ENCODE data around the gene U2AF2. TPM values are rescaled to one million over a fixed set of nuclear protein-coding genes. Genes with fewer than 3 reads are reported as not detected.

U2AF2 gene
- total RNA-seq, 1 experiment from 2014 or later = 289 TPM

GRCh38 chr19:55678121-55678671 is 23.4 kb downstream of the U2AF2 start:
- Histone ChIP-seq H3K36me3 (ENCODE audit: control insufficient read depth, insufficient read depth, low read length) (peaks cover 5% of the 10 kb centered on the region; the same call in 1 of the 2 replicates), H3K9me3 (no peaks in the 10 kb centered on the region), H3K27me3 (replicated peaks; ENCODE audit: control insufficient read depth, insufficient read depth, low read length) (no peaks in the 10 kb centered on the region), H3K4me1 (peaks cover 34% of the 10 kb centered on the region), H3K4me3 (ENCODE audit: low read depth, low read length) (no peak overlapping the region)
- H3K4me3 Mint-ChIP-seq (ENCODE audit: unreplicated experiment) = no peak overlapping the region
- no peaks in the 10 kb centered on the region for H3K9me3 Mint-ChIP-seq (ENCODE audit: unreplicated experiment)
- H3K36me3 Mint-ChIP-seq (ENCODE audit: insufficient read depth, unreplicated experiment) = peaks cover 84% of the 10 kb centered on the region
- H3K4me1 Mint-ChIP-seq (ENCODE audit: low read depth, unreplicated experiment) = peaks cover 33% of the 10 kb centered on the region
- TF ChIP-seq CTCF (IDR thresholded peaks at IDR 0.05; ENCODE audit: insufficient read depth in 1 of 2, low read depth in 1 of 2, low read length in 1 of 2, severe bottlenecking in 1 of 2, unreplicated experiment in 1 of 2) = no peak
- H3K27ac Mint-ChIP-seq (ENCODE audit: unreplicated experiment) = peak overlapping the region; percentile 75
- no peaks in the 10 kb centered on the region for H3K27me3 Mint-ChIP-seq (ENCODE audit: insufficient read depth, unreplicated experiment)
- DNase-seq = no peak
- BruUV-seq (replicated peaks) = no TSS peak
- ChIA-PET POLR2A (no interaction called here), CTCF (no interaction called here)
- intact Hi-C loops (cut with micrococcal nuclease; ENCODE audit: unreplicated experiment) = no loop called here

GRCh38 chr19:55679343-55680257 is 24.8 kb downstream of the U2AF2 start:
- ChIA-PET POLR2A (no interaction called here), CTCF (no interaction called here)
- Histone ChIP-seq H3K27me3 (replicated peaks; ENCODE audit: control insufficient read depth, insufficient read depth, low read length) (no peaks in the 10 kb centered on the region), H3K4me1 (peaks cover 37% of the 10 kb centered on the region), H3K9me3 (no peaks in the 10 kb centered on the region), H3K36me3 (ENCODE audit: control insufficient read depth, insufficient read depth, low read length) (0 out of 2 replicates have a peak, but pooled peaks cover 2% of the 10 kb centered on the region), H3K4me3 (ENCODE audit: low read depth, low read length) (no peak overlapping the region)
- peaks cover 26% of the 10 kb centered on the region for H3K4me1 Mint-ChIP-seq (ENCODE audit: low read depth, unreplicated experiment)
- intact Hi-C loops (cut with micrococcal nuclease; ENCODE audit: unreplicated experiment) = no loop called here
- no peaks in the 10 kb centered on the region for H3K27me3 Mint-ChIP-seq (ENCODE audit: insufficient read depth, unreplicated experiment)
- no peak overlapping the region for H3K27ac Mint-ChIP-seq (ENCODE audit: unreplicated experiment)
- no peaks in the 10 kb centered on the region for H3K9me3 Mint-ChIP-seq (ENCODE audit: unreplicated experiment)
- no TSS peak for BruUV-seq (replicated peaks)
- H3K36me3 Mint-ChIP-seq (ENCODE audit: insufficient read depth, unreplicated experiment) = peaks cover 82% of the 10 kb centered on the region
- no peak for DNase-seq
- no peak for TF ChIP-seq CTCF (IDR thresholded peaks at IDR 0.05; ENCODE audit: insufficient read depth in 1 of 2, low read depth in 1 of 2, low read length in 1 of 2, severe bottlenecking in 1 of 2, unreplicated experiment in 1 of 2)
- H3K4me3 Mint-ChIP-seq (ENCODE audit: unreplicated experiment) = no peak overlapping the region

GRCh38 chr19:55680339-55681130 is 25.7 kb downstream of the U2AF2 start:
- Histone ChIP-seq H3K4me1 (peaks cover 44% of the 10 kb centered on the region), H3K36me3 (ENCODE audit: control insufficient read depth, insufficient read depth, low read length) (peaks cover 6% of the 10 kb centered on the region; the same call in 1 of the 2 replicates), H3K9me3 (no peaks in the 10 kb centered on the region), H3K4me3 (ENCODE audit: low read depth, low read length) (no peak overlapping the region), H3K27me3 (replicated peaks; ENCODE audit: control insufficient read depth, insufficient read depth, low read length) (no peaks in the 10 kb centered on the region)
- H3K27ac Mint-ChIP-seq (ENCODE audit: unreplicated experiment) = no peak overlapping the region
- no peak overlapping the region for H3K4me3 Mint-ChIP-seq (ENCODE audit: unreplicated experiment)
- no peaks in the 10 kb centered on the region for H3K27me3 Mint-ChIP-seq (ENCODE audit: insufficient read depth, unreplicated experiment)
- no peaks in the 10 kb centered on the region for H3K9me3 Mint-ChIP-seq (ENCODE audit: unreplicated experiment)
- TF ChIP-seq CTCF (IDR thresholded peaks at IDR 0.05; ENCODE audit: insufficient read depth in 1 of 2, low read depth in 1 of 2, low read length in 1 of 2, severe bottlenecking in 1 of 2, unreplicated experiment in 1 of 2) = no peak
- intact Hi-C loops (cut with micrococcal nuclease; ENCODE audit: unreplicated experiment) = no loop called here
- H3K4me1 Mint-ChIP-seq (ENCODE audit: low read depth, unreplicated experiment) = peaks cover 28% of the 10 kb centered on the region
- ChIA-PET POLR2A (no interaction called here), CTCF (no interaction called here)
- no TSS peak for BruUV-seq (replicated peaks)
- DNase-seq = no peak
- H3K36me3 Mint-ChIP-seq (ENCODE audit: insufficient read depth, unreplicated experiment) = peaks cover 80% of the 10 kb centered on the region
